ENCODE measurements around the gene INAFM2. TPM values are rescaled to one million over a fixed set of nuclear protein-coding genes. Genes with fewer than 3 reads are reported as not detected.

Gene INAFM2
- total RNA-seq, 1 experiment from 2014 or later: 25.4 TPM

DNA sequence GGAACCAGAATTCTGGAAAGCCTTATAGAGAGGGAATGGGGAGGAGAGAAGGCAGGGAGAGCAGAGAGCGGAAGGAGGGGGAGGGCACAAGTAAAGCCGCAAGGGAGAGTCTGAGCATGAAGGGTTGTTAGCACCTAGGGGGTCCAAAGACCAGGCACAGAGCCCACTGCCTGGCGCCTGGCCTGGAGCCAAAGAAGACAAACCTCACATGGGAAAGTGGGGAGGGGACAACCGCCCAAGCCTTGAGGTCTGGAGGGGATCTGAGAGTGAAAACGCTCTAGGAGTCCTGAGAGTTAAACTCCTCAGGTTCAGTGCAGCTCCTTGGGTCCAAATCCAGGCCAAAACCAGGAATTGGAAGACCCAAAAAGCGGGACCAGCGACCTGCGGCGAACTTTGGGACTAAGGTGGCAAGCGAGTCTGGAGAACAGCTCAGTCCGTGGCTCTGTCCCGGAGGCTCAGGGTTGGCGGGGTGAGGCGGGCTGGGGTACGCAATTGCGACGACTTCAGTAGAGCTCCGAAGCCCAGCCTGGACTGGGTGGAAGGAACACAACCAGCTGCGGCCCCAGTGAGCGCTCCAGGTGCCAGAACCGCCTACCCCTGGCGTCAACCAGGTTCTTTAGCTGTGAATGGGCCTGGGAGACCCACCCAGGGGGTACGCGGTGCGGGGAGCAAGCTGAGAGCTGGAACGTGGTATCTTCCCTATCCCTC is 807 bp upstream of the INAFM2 start:
- H4K20me1 ChIP-seq (ENCODE audit: control insufficient read depth, insufficient read depth, insufficient read length): no peaks in the 10 kb centered on the region
- H3K9ac ChIP-seq (ENCODE audit: extremely low read depth, insufficient read length, low read length): no peak overlapping the region
- Mint-ChIP-seq H3K4me3 (peak overlapping the region; percentile 50 to 82), H3K4me1 (peaks cover 46 to 51% of the 10 kb centered on the region in 2 experiments), H3K36me3 (ENCODE audit: insufficient read depth in 1 of 3, low read depth in 3 of 3) (peaks cover 0 to 9% (median 6%) of the 10 kb centered on the region in 3 experiments; a peak in 4 of 7 replicates), H3K27ac (no peak overlapping the region), H3K27me3 (ENCODE audit: low read depth) (peaks cover 40% of the 10 kb centered on the region), H3K9me3 (peaks cover 0 to 6% of the 10 kb centered on the region in 2 experiments; a peak in 1 of 5 replicates)
- H2BK120ac ChIP-seq (ENCODE audit: low read depth, low read length, poor library complexity, severe bottlenecking): no peak overlapping the region
- no peak overlapping the region for H3K23ac ChIP-seq (ENCODE audit: insufficient read length, low read depth, low read length)
- no peak for DNase-seq
- H2BK12ac ChIP-seq (ENCODE audit: insufficient read length, low read depth, low read length): no peak overlapping the region
- H3K9me3 ChIP-seq (ENCODE audit: control insufficient read depth, low read depth, low read length): no peaks in the 10 kb centered on the region
- TF ChIP-seq, protein P1, sequence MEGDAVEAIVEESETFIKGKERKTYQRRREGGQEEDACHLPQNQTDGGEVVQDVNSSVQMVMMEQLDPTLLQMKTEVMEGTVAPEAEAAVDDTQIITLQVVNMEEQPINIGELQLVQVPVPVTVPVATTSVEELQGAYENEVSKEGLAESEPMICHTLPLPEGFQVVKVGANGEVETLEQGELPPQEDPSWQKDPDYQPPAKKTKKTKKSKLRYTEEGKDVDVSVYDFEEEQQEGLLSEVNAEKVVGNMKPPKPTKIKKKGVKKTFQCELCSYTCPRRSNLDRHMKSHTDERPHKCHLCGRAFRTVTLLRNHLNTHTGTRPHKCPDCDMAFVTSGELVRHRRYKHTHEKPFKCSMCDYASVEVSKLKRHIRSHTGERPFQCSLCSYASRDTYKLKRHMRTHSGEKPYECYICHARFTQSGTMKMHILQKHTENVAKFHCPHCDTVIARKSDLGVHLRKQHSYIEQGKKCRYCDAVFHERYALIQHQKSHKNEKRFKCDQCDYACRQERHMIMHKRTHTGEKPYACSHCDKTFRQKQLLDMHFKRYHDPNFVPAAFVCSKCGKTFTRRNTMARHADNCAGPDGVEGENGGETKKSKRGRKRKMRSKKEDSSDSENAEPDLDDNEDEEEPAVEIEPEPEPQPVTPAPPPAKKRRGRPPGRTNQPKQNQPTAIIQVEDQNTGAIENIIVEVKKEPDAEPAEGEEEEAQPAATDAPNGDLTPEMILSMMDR (conservative IDR thresholded peaks at IDR 0.05): no peak
- no peak overlapping the region; the same call in 1 of the 2 replicates for H3K14ac ChIP-seq (ENCODE audit: insufficient read depth, low read length)
- H3K4ac ChIP-seq (ENCODE audit: low read depth, low read length): no peak overlapping the region
- no peak overlapping the region for H3K56ac ChIP-seq (ENCODE audit: insufficient read length, low read depth, low read length)
- no peak overlapping the region for H2AFZ ChIP-seq (ENCODE audit: low read length)
- H4K8ac ChIP-seq (replicated peaks; ENCODE audit: insufficient read length, low read depth, low read length): no peak overlapping the region
- no peaks in the 10 kb centered on the region for H3K79me2 ChIP-seq (ENCODE audit: insufficient read depth, low read length)
- H3T11ph ChIP-seq (ENCODE audit: low read length): no peak overlapping the region
- H2BK5ac ChIP-seq (ENCODE audit: insufficient read length, low read length): no peak overlapping the region
- H2AK5ac ChIP-seq (ENCODE audit: insufficient read length, low read length): no peak overlapping the region
- peaks cover 17% of the 10 kb centered on the region; the same call in 1 of the 2 replicates for H3K4me1 ChIP-seq (ENCODE audit: insufficient read depth, low read length)
- H2BK20ac ChIP-seq (ENCODE audit: low read depth, low read length, poor library complexity, severe bottlenecking): no peak overlapping the region
- no CpG with 5 or more reads among the region's 26 CpGs for WGBS (ENCODE audit: extremely low coverage, insufficient read length, low lambda C conversion rate)
- H4K91ac ChIP-seq (ENCODE audit: insufficient read length, low read depth, low read length): no peak overlapping the region
- H3K4me2 ChIP-seq (ENCODE audit: insufficient read depth, insufficient read length, low read length): peak overlapping the region; percentile 48
- H3K27ac ChIP-seq (ENCODE audit: insufficient read length, low read depth, low read length): no peak overlapping the region
- H2BK15ac ChIP-seq (ENCODE audit: low read depth, low read length): no peak overlapping the region
- no peaks in the 10 kb centered on the region; the same call in 1 of the 2 replicates for H3K27me3 ChIP-seq (ENCODE audit: insufficient read depth, low read length)
- peaks cover 10% of the 10 kb centered on the region for H3K23me2 ChIP-seq (ENCODE audit: insufficient read length, low read depth, low read length, poor library complexity, severe bottlenecking)
- H3K79me1 ChIP-seq (ENCODE audit: insufficient read depth, low read depth, low read length, poor library complexity, severe bottlenecking): no peaks in the 10 kb centered on the region
- no peak overlapping the region for H3K18ac ChIP-seq (ENCODE audit: insufficient read length, low read depth, low read length)
- H4K5ac ChIP-seq (ENCODE audit: insufficient read length, low read depth, low read length): no peak overlapping the region
